ENCODE measurements around the gene ELK1.

Gene ELK1

GRCh38 chrX:47629419-47630200, 20.8 kb downstream of the ELK1 start, which contains the start of gene CFP:
TSS of gene CFP (minus strand) at chrX:47629930. CDS start at chrX:47629844, 86 bp downstream.
- Histone ChIP-seq H2AFZ (ENCODE audit: low read length) (no peak within 1 kb of the TSS), H3F3A (ENCODE audit: low read depth) (no peaks in the 10 kb centered on the region), H3K9ac (ENCODE audit: low read depth, low read length, poor library complexity, severe bottlenecking) (no peak within 1 kb of the TSS), H3K4me1 (ENCODE audit: insufficient read depth, low read length, poor library complexity, severe bottlenecking) (peaks cover 6% of the 10 kb centered on the region), H3K79me2 (ENCODE audit: insufficient read depth, low read length) (no peaks in the 10 kb centered on the region), H3K36me3 (ENCODE audit: insufficient read depth, low read length) (no peaks in the 10 kb centered on the region), H3K27me3 (ENCODE audit: insufficient read depth, low read length, poor library complexity, severe bottlenecking) (no peaks in the 10 kb centered on the region), H3K9me2 (replicated peaks; ENCODE audit: low read depth, low read length) (no peaks in the 10 kb centered on the region), H3K4me2 (ENCODE audit: low read depth, low read length, poor library complexity, severe bottlenecking) (peak within 1 kb of the TSS; percentile 75), H4K20me1 (ENCODE audit: insufficient read depth, low read length, poor library complexity, severe bottlenecking) (no peaks in the 10 kb centered on the region), H3K4me3 (ENCODE audit: low read length, poor library complexity, severe bottlenecking) (peak within 1 kb of the TSS; percentile 39), H3K9me3 (ENCODE audit: insufficient read depth, low read depth, low read length) (no peaks in the 10 kb centered on the region)
- no peak for TF ChIP-seq EZH2phosphoT487 (IDR thresholded peaks at IDR 0.05; ENCODE audit: borderline replicate concordance)
- TF ChIP-seq CTCF (conservative IDR thresholded peaks at IDR 0.05; ENCODE audit: low read length): no peak

GRCh38 chrX:47628982-47629381, 21.4 kb downstream of the ELK1 start:
- no peaks in the 10 kb centered on the region for H3K27me3 ChIP-seq (ENCODE audit: insufficient read depth, low read length, poor library complexity, severe bottlenecking)
- H3K9me3 ChIP-seq (ENCODE audit: insufficient read depth, low read depth, low read length): no peaks in the 10 kb centered on the region
- no peaks in the 10 kb centered on the region for H3F3A ChIP-seq (ENCODE audit: low read depth)
- no peak overlapping the region for H2AFZ ChIP-seq (ENCODE audit: low read length)
- no peak overlapping the region for H3K4me2 ChIP-seq (ENCODE audit: low read depth, low read length, poor library complexity, severe bottlenecking)
- H3K9ac ChIP-seq (ENCODE audit: low read depth, low read length, poor library complexity, severe bottlenecking): no peak overlapping the region
- TF ChIP-seq EZH2phosphoT487 (IDR thresholded peaks at IDR 0.05; ENCODE audit: borderline replicate concordance) (no peak), CTCF (conservative IDR thresholded peaks at IDR 0.05; ENCODE audit: low read length) (peak; percentile 37)
- no peaks in the 10 kb centered on the region for H3K79me2 ChIP-seq (ENCODE audit: insufficient read depth, low read length)
- no peaks in the 10 kb centered on the region for H3K9me2 ChIP-seq (replicated peaks; ENCODE audit: low read depth, low read length)
- H3K4me1 ChIP-seq (ENCODE audit: insufficient read depth, low read length, poor library complexity, severe bottlenecking): peaks cover 6% of the 10 kb centered on the region
- no peaks in the 10 kb centered on the region for H3K36me3 ChIP-seq (ENCODE audit: insufficient read depth, low read length)
- H4K20me1 ChIP-seq (ENCODE audit: insufficient read depth, low read length, poor library complexity, severe bottlenecking): no peaks in the 10 kb centered on the region
- no peak overlapping the region for H3K4me3 ChIP-seq (ENCODE audit: low read length, poor library complexity, severe bottlenecking)

GRCh38 chrX:47625365-47625764, 25.0 kb downstream of the ELK1 start:
- Histone ChIP-seq H3K27me3 (ENCODE audit: insufficient read depth, low read length, poor library complexity, severe bottlenecking) (no peaks in the 10 kb centered on the region), H3K4me1 (ENCODE audit: insufficient read depth, low read length, poor library complexity, severe bottlenecking) (peaks cover 5% of the 10 kb centered on the region), H3K9me3 (ENCODE audit: insufficient read depth, low read depth, low read length) (no peaks in the 10 kb centered on the region), H3F3A (ENCODE audit: low read depth) (no peaks in the 10 kb centered on the region), H3K9ac (ENCODE audit: low read depth, low read length, poor library complexity, severe bottlenecking) (no peak overlapping the region), H3K4me3 (ENCODE audit: low read length, poor library complexity, severe bottlenecking) (no peak overlapping the region), H4K20me1 (ENCODE audit: insufficient read depth, low read length, poor library complexity, severe bottlenecking) (no peaks in the 10 kb centered on the region), H3K4me2 (ENCODE audit: low read depth, low read length, poor library complexity, severe bottlenecking) (no peak overlapping the region), H3K79me2 (ENCODE audit: insufficient read depth, low read length) (no peaks in the 10 kb centered on the region), H2AFZ (ENCODE audit: low read length) (no peak overlapping the region), H3K9me2 (replicated peaks; ENCODE audit: low read depth, low read length) (no peaks in the 10 kb centered on the region), H3K36me3 (ENCODE audit: insufficient read depth, low read length) (no peaks in the 10 kb centered on the region)
- TF ChIP-seq CTCF (conservative IDR thresholded peaks at IDR 0.05; ENCODE audit: low read length) (no peak), EZH2phosphoT487 (IDR thresholded peaks at IDR 0.05; ENCODE audit: borderline replicate concordance) (no peak)

All from Loucy (cell line).